Iris pigment epithelial cell (primary cell): ENCODE results near the gene TEX12.
"Not testable (repeated sequence)": the region's sequence is repeated elsewhere in the genome, so short reads cannot be mapped to it uniquely, and the experiment has no call there.

Experiments used
- DNase-seq: peaks from one replicate; pipeline ENCODE4 v3.0.0-alpha.2; 2011; ENCODE audit warnings: low read depth

Gene TEX12

DNA sequence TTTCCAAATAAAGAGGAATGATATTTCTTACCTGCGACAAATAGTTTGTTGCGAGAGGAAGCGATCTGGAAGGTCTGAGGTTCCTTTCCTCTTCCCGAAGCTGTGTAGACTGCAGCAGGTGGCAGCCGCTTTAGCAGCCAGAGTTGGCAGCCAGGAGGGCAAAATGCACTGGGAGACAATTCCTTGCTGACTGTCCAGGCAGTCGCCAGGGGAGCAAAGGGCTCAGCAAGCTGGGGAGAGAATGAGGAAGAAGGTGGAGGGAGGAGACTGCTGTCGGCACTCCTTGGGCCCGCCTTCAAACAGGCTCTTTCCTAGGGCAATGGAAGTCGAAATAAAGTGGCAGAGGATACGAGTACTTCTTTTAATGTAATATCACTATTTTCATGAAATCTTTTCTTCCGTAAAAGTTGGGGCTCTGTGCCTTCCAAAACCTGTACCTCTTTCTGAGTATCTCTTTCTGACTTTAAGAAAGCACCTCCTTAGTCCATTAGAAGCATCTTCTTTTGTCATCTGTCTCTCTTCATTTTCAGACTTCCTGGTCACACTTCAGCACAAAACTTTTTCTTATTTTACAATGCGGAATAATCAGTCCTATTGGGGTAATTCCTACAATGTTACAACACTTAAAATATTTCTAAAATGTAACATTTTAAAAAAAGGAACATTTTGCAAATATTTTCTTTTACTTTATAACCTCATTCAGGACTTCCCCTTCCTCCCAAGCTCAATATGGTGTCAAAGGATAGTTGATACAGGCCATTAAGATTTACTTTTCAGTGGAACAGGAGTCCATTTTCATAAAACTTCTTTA is 3.1 kb upstream of the TEX12 start, which contains the start of gene IL18:
Gene IL18 (minus strand): TSS at position 220 of the 811 bp plus-strand sequence. CDS start 9,041 bp downstream, outside the sequence.
- DNase-seq = peak; percentile 38

- no peak for DNase-seq
Measured at GRCh38 chr11:112165049-112165448, 2.1 kb upstream of the TEX12 start.

DNA sequence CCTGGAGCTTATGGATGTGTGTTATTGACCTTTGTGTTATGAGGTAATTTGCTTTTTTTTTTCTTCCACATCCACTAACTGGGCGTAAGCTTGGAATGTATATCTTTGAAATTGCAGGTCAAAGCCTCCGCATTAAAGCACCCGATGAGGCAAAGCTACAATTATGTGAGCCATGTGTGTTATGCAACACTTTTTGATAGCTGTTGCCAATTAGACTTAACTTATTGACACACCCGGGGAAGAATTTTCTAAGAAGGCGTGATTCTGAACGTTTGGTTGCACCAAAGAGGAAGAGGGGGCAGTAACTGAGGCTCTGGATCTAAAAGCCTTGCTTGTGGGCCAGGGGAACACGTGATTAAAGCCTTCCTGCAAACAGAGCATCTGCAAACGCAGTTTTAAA is 610 bp upstream of the TEX12 start:
- peak; percentile 94 for DNase-seq

- peak; percentile 54 for DNase-seq
Measured at GRCh38 chr11:112172362-112172994, 5.3 kb downstream of the TEX12 start.

- DNase-seq = no peak
Measured at GRCh38 chr11:112173152-112173551, 6.0 kb downstream of the TEX12 start.

DNA sequence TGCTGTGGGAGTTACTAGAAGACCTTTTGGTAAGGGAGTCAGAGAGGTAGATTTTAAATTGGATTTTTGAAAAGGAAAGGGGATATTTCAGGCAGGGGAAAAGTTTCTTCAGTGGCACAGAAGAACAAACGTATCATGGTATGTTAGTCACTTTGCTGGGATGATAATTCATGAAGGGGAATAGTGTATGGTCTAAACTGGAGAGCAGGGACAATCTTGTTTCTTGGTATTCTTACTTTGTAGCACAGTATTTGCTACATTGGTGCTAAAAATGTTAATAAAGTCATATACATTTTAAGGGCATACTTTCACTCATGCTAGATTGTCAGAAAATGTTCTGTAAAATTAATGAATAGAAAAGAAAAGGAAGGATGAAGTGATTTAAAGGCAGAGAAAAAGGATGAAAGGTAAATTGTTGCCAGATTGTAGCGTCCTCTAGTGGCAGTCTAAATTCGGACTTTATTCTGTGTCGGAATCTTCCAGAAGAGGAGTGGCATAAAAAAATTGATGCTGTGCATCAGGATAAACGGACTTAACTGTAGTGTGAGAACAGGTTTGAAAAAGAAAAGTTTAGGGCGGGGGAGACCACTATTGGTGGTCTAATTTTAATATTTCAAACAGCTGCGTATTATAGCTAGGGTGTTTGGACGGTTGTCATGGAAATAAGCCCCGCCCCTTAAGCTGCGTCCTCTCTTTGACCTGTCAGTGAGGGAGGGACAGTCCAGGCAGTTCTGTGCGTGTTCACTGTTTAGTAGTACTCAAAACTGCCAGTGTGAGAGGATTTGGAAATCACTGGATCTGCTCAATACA is 7.8 kb downstream of the TEX12 start, which contains the start of gene BCO2:
Gene BCO2 (plus strand): TSS at position 724 of the 810 bp plus-strand sequence. CDS start 90 bp downstream, outside the sequence.
- DNase-seq = peak; percentile 85

GRCh38 chr11:112175599-112175952 is 8.4 kb downstream of the TEX12 start:
- no peak for DNase-seq

DNA sequence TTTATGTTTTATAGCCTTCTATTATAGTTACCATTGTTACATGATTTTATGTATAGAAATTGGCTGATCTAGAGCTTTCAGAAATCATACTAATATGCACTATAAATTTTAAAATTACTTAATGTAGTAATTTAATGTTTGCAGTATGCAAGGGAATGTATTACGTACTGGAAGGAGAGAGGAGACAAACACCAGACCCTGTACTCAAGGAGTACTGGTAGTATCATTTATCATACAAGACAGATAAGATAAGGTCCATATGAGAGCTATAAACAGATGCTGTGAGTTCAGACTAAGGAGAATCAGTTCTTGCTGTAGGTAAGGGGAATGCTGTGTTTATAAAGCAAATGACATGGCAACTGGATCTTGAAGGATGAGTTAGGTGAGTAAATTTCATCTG is 8.9 kb downstream of the TEX12 start:
- no peak for DNase-seq

GRCh38 chr11:112177589-112177988 is 10.4 kb downstream of the TEX12 start:
- DNase-seq = no peak

GRCh38 chr11:112178428-112178827 is 11.3 kb downstream of the TEX12 start:
- no peak for DNase-seq

- no peak for DNase-seq
Measured at GRCh38 chr11:112178936-112179335, 11.8 kb downstream of the TEX12 start.

- DNase-seq = no peak
Measured at GRCh38 chr11:112179601-112180000, 12.4 kb downstream of the TEX12 start.

GRCh38 chr11:112182867-112183266 is 15.7 kb downstream of the TEX12 start:
- no peak for DNase-seq

- DNase-seq = no peak
Measured at GRCh38 chr11:112185883-112186282, 18.7 kb downstream of the TEX12 start.

DNA sequence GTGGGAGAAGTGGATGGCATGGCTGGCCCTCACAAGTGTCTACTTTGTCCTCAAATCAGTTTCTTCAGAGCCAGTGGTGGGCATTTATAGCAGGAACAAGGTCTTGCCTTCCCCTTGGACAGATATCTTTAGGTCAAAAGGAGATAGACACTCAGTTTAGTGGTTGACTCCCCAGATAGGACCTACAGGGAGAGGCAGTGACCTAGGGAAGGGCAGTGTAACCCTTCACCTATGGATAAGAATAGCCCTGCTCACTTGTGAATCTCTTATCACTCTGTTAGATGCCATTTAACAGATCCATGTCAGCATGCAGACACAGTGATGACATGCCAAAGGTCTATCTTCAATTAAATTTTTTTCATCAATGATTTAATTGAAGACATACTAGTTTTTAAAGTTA is 19.1 kb downstream of the TEX12 start:
- no peak for DNase-seq

DNA sequence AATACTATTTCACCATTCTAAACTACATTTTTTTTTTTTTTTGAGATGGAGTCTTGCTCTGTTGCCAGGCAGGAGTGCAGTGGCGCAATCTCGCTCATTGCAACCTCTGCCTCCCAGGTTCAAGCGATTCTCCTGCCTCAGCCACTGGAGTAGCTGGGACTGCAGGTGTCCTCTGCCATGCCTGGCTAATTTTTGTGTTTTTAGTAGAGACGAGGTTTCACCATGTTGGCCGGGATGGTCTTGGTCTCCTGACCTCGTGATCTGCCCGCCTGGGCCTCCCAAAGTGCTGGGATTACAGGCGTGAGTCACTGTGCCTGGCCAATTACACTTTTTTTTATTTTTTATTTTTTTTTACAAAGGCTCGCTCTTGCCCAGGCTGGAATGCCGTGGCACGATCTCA is 27.9 kb downstream of the TEX12 start:
- DNase-seq = not testable (repeated sequence)

DNA sequence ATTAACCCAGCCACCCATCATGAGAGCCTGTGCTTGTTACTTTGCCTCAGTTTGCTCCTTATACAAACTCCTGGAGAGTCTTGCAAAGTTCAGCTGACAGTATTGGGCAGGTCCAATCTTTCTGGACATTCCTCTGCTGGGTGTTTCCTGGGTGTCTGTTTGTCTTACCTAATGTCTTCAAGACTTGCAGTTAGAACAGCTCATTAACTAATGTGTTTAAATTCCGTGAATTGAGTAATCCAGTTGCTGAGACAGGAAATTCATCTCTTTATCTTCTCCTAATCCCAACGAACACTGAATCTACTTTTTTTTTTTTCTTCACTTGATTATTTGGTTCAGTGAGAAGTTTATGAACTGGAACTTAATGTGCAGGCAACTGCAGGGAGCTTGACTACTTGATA is 28.8 kb downstream of the TEX12 start:
- peak; percentile 69 for DNase-seq

DNA sequence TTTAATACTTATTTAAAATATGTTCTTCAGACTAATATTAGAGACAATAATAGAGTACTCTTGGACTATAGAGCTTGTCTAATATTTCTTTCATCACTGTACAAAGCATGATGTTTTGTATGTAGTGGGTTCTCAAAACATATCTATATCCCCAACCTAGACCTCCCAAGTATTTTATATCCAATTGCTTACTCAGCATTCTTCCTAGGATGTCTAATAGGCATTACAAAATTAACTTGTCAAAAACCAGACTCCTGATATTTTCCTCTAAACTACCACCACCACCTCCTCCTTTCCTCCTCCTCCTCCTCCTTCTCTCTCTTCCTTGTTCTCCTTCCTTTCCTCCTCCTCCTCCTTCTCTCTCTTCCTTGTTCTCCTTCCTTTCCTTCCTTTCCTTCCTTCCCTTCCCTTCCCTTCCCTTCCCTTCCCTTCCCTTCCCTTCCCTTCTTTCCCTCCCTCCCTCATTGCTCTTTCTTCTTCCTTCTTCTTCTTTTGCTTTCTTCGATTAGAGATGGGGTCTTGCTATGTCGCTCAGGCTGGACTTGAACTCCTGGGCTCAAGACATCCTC is 29.4 kb downstream of the TEX12 start:
- DNase-seq = no peak

DNA sequence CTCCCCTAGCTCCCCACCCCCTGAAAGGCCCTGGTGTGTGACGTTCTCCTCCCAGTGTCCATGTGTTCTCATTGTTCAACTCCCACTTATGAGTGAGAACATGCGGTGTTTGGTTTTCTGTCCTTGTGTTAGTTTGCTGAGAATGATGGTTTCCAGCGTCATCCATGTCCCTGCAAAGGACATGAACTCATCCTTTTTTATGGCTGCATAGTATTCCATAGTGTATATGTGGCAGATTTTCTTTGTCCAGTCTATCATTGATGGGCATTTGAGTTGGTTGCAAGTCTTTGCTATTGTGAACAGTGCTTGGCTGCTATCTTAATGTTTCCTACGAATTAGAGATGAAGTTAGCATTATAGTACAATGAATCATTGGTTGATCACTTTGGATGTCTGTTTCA is 31.9 kb downstream of the TEX12 start:
- DNase-seq = not testable (repeated sequence)

GRCh38 chr11:112200252-112200651 is 33.1 kb downstream of the TEX12 start:
- DNase-seq = no peak

- no peak for DNase-seq
Measured at GRCh38 chr11:112206071-112206470, 38.9 kb downstream of the TEX12 start.

DNA sequence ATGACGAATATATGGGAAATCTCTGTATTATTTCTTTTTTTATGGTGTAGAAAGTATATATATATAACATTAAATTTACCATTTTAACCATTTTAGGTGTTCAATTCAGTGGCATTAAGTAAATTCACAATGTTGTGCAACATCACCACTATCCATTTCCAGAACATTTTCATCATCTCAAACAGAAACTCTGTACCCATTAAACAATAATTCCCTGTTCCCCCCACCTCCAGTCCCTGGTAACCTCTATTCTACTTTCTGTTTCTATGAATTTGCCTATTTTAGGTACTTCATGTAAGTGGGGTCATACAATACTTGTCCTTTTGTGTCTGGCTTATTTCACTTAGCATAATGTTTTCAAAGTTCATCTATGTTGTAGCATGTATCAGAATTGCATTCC is 43.7 kb downstream of the TEX12 start:
- DNase-seq = no peak
